Hepatocyte (in vitro differentiated cells): ENCODE data around the gene ELL2.

Experiments used
- CTCF ChIP-seq: fragments of 200-600 bp; sonication (generic); IDR thresholded peaks from 2 replicates; pipeline ENCODE4 v1.5.1; 2016; ENCODE audit warnings: antibody characterized with exemption, mild to moderate bottlenecking; ENCODE audit not compliant: poor library complexity
- EZH2phosphoT487 ChIP-seq: fragments of 200-600 bp; sonication (generic); IDR thresholded peaks from one replicate; pipeline ENCODE4 v1.6.1; 2018; ENCODE audit warnings: antibody characterized with exemption, mild to moderate bottlenecking, low read depth, moderate library complexity; ENCODE audit not compliant: unreplicated experiment, severe bottlenecking

- TF ChIP-seq CTCF (no peak), EZH2phosphoT487 (no peak)
Observed at GRCh38 chr5:95967236-95967635, 5.6 kb upstream of the ELL2 start.
